Activated CD4-positive, alpha-beta T cell treated with anti-CD3 and anti-CD28 coated beads, Interleukin-2, Interleukin-6, amounts not matched to agents 100 ng/mL and 50 ng/mL, durations not matched to agents 16 hours and 8 hours (primary cell): ENCODE data around the gene METTL13.

Source experiments
- DNase-seq: peaks from one replicate; pipeline ENCODE4 v3.0.0-alpha.2; 2020

Gene METTL13

GRCh38 chr1:171805395-171806115 is 24.1 kb downstream of the METTL13 start:
- peak; percentile 22 for DNase-seq

GRCh38 chr1:171807556-171807955 is 26.1 kb downstream of the METTL13 start:
- DNase-seq = no peak

GRCh38 chr1:171809834-171810233 is 28.4 kb downstream of the METTL13 start:
- DNase-seq = no peak

- no peak for DNase-seq
Measured at GRCh38 chr1:171811672-171812071, 30.2 kb downstream of the METTL13 start.

GRCh38 chr1:171814692-171815091 is 33.2 kb downstream of the METTL13 start:
- no peak for DNase-seq

GRCh38 chr1:171816300-171816901 is 34.9 kb downstream of the METTL13 start:
- no peak for DNase-seq

- DNase-seq = peak; percentile 88
Measured at GRCh38 chr1:171817511-171818265, 36.2 kb downstream of the METTL13 start.

GRCh38 chr1:171819946-171820345 is 38.5 kb downstream of the METTL13 start:
- DNase-seq = no peak

GRCh38 chr1:171826973-171827372 is 45.5 kb downstream of the METTL13 start:
- no peak for DNase-seq

GRCh38 chr1:171828794-171829193 is 47.3 kb downstream of the METTL13 start:
- no peak for DNase-seq

GRCh38 chr1:171833091-171833825 is 51.8 kb downstream of the METTL13 start:
- DNase-seq = no peak

- DNase-seq = no peak
Measured at GRCh38 chr1:171834821-171835220, 53.4 kb downstream of the METTL13 start.

GRCh38 chr1:171835891-171836290 is 54.4 kb downstream of the METTL13 start:
- DNase-seq = no peak

GRCh38 chr1:171841050-171841910 is 59.8 kb downstream of the METTL13 start, which contains the start of gene DNM3:
Gene DNM3 (plus strand): TSS chr1:171841498. CDS start chr1:171841657, 159 bp downstream.
- DNase-seq = peak; percentile 84

- DNase-seq = peak; percentile 12
Measured at GRCh38 chr1:171841931-171842761, 60.7 kb downstream of the METTL13 start.

- no peak for DNase-seq
Measured at GRCh38 chr1:171844381-171844780, 62.9 kb downstream of the METTL13 start.

- no peak for DNase-seq
Measured at GRCh38 chr1:171845998-171846397, 64.5 kb downstream of the METTL13 start.
